Stimulated activated CD8-positive, alpha-beta memory T cell treated with anti-CD3 and anti-CD28 coated beads, Interleukin-4, amount 100 ng/mL, for 4 hours (primary cell): Measurements from ENCODE around the gene EEFSEC.
"Not testable (repeated sequence)": the region's sequence is repeated elsewhere in the genome, so short reads cannot be mapped to it uniquely, and the experiment has no call there.

Source experiments
- DNase-seq, 2 donors: peaks; one replicate each; pipeline ENCODE4 v3.0.0-alpha.2; 2020; ENCODE audit warnings: low read depth in 2 of 2, low spot score in 1 of 2

EEFSEC gene

GRCh38 chr3:128152419-128153155, 694 bp upstream of the EEFSEC start:
- DNase-seq, result no peak

DNA sequence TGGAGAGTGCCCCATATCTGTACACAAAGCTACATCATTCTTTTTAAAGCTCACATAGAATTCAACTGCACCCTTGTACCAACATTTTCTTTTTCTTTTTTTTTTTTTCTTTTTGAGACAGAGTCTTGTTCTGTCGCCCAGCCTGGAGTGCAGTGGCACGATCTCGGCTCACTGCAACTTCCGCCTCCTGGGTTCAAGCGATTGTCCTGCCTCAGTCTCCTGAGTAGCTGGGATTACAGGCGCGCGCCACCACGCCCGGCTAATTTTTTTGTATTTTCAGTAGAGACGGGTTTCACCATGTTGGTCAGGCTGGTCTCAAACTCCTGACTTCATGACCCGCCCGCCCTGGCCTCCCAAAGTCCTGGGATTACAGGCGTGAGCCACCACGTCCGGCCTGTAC, 1.1 kb downstream of the EEFSEC start:
- DNase-seq, result not testable (repeated sequence)

GRCh38 chr3:128155616-128156360, 2.5 kb downstream of the EEFSEC start:
- DNase-seq, result no peak

- no peak for DNase-seq
Observed at GRCh38 chr3:128160661-128161060, 7.4 kb downstream of the EEFSEC start.

DNA sequence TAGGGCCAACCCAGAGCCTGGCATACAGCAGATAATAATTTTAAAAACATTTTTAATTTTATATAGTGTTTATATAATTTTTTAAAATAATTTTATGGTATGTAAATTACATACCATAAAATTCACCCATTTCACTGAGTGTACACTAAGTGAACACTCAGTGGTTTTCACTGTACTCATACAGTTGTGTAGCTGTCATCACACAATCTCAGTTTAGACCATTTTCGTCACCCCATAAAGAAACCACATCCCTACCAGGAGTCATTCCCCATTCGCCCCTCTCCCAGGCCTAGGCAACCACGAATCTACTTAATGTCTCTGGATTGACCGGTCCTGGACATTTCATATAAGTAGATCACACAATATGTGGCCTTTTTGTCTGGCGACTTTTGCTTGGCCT, 10.2 kb downstream of the EEFSEC start:
- no peak for DNase-seq

GRCh38 chr3:128166971-128167453, 13.7 kb downstream of the EEFSEC start:
- no peak for DNase-seq

GRCh38 chr3:128167646-128167972, 14.3 kb downstream of the EEFSEC start:
- DNase-seq, result no peak

- no peak for DNase-seq
Observed at GRCh38 chr3:128167973-128168674, 14.8 kb downstream of the EEFSEC start.

DNA sequence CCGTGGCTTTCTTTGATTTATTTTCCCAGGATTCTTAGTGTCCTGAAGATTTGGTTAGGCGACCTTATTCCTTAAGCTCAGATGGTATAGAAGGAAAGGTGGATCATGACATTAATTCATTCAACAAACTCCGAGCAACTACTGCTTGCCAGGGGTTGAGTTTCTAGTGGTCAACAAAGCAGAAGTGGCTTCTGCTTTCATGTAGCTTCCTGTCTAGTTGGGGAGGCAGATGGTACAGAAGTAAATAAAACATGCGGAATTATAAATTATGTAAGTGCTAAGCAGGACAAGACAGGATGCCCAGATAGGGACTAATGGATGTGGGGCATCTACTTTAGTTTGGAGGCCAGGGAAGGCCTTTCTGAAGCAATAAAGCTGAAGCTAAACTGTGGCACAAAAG, 15.6 kb downstream of the EEFSEC start:
- DNase-seq, result no peak

DNA sequence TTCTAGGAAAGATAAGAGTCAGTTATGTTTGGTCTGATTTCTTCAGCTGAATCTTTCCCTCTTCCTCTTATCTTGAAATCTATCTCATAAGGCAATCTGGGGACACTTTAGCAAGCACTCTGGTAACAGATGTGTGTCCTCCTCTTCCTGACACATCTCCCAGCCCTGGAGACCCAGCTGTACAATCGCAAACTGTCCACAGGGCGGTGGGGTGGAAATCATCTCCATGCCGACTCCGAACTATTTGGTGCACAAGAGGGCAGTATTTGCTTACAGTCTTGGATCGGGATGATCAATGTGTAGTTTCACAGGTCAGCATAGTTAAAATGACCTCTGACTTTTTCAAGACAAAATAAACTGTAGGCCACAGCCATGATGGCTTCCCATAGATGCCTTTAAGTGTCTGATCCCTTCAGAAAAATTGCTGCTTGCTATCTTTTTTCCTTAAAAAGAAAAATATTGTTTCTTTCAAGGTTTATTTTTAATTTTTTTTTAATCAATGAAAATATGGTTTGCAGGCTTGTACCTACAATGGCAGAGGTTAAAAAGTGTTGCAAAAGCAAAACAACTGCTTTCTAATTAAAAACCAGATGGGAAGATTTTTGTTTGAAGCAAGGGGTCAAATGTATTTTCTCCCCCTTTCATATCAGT, 17.7 kb downstream of the EEFSEC start:
- DNase-seq, result no peak

DNA sequence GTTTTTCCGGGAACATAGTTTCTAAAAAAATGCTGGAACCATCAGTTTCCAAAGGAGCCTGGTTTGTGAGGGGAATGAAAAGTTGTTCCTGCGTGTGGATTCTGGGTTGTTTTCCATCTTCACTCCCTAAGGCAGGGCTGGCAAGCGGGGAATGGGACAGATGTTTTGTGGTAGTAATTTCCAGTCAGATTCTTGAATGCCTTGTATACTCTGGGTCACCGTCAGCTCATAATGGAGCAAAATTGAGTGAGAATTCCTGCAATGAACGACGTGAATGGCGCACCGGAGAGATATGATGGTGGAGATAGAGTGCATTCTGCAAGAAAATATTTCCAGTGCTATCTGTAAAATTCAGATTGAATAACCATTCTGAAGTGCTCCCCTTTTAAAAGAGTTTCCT, 19.9 kb downstream of the EEFSEC start:
- no peak for DNase-seq

- DNase-seq, result no peak
Observed at GRCh38 chr3:128173849-128174248, 20.6 kb downstream of the EEFSEC start.

DNA sequence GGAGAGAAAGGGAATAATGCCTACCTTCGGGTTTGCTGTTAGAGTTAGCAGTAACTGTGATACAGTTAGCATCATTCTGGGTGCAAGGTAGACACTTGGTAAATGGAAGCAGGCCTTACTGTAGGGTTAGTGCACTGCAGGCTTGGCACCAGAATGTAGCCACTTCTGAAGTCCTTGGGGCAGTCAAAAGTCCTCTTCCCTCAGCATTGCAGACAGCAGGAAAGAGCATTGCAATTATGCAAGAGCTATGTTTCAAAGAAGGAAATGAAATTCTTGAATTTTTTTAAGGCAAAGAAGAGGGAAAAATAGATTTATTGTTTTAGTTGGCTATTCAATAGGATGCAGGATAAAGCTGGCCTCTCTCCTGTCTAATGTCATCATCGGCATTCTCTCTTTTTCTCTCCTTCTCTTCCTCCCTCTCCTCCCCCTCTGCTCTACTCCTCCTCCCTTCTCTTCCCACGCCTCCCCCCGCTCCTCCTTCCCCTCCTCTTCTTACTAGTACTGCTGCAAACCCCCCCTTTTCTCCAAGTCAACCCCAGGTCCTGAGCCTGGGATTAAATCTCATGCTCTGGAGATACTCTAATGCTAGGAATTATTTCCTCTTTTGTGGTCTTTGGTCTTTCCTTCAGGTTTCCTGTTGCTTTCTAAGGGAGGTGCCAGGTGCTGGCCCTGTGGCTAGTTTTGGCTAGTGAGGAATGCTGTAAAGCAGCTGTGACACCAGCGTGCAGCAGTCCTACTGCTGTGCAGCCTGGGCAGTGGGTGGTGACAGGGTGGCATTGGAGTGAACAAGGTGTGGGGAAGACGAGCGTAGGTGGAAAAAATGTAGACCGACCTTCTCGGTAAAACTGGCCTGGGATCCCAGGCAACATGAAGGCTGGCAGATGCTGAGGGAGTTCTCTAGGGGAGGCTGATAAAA, 21.7 kb downstream of the EEFSEC start:
- DNase-seq, result no peak

- no peak for DNase-seq
Observed at GRCh38 chr3:128175768-128176167, 22.5 kb downstream of the EEFSEC start.

DNA sequence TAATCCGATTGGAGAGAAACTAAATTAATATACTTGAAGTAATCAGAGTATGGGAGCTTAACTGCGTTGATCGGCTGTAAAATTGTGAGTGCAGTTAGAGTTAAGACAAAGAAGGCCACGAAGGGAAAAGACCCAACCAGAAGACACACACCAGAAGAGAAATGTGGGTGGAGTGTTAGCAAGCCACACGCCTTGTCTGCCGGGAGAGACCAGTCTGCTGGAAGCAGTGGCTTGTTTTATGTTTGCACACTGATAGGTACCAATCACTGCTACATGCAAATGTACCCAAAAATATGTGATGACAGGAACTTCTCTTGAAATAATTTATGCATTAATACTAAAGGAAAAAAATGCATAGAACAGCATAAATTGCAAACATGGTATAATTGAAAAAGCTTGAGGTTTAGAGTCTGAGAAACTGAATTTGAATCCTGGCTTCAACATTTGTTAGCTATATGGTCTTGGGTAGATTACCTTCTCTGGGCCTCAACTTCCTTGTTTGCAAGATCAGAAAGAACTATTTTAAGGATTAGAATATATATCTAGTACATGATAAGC, 23.1 kb downstream of the EEFSEC start:
- no peak for DNase-seq

DNA sequence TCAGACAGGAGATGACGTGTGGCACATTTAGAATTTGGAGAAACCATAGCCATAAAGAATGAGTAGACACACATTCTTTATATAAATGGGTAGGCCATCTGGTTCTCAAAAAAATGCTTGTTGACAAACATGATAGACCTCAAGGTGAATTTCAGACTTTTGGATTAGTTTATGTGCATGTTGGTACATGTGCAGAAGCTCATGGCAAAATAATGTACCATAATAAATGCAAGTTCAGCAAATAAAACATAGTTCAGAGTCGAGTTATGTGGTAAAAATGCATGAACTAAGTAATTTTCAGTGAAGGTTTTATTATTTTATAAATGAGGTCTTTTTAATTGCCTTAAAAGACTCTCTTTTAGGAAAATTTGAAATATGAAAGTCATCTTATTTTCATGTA, 24.6 kb downstream of the EEFSEC start:
- no peak for DNase-seq

- DNase-seq, result no peak
Observed at GRCh38 chr3:128178782-128179483, 25.7 kb downstream of the EEFSEC start.

DNA sequence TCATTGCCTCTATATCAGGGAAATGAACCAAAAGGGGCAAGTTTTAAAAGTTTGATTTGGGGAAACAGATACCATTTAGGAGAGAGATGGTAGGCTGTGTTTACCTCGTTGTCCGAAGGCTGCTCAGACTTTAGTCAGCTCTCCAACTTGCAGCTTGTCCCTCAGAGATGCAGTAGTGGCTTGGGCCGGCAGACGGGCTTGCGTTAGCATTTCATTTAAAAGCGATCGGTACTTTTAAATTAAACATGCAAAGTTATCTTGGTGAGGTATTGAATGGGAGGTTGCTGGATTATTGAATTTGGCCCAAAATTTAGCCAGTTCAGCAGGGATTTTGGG, 26.2 kb downstream of the EEFSEC start:
- no peak for DNase-seq

GRCh38 chr3:128180436-128180835, 27.2 kb downstream of the EEFSEC start:
- DNase-seq, result no peak

GRCh38 chr3:128180913-128181312, 27.6 kb downstream of the EEFSEC start:
- DNase-seq, result no peak
